Astrocyte of the cerebellum (primary cell): ENCODE data around the gene CP.

Experiments
- DNase-seq: peaks from one replicate; pipeline ENCODE4 v3.0.0-alpha.2; 2011; ENCODE audit warnings: low read depth
- H3K4me3 ChIP-seq: 2 replicates; pipeline ENCODE4 v1.5.1; 2011; ENCODE audit warnings: mild to moderate bottlenecking, low read depth, low read length, moderate library complexity
- CTCF ChIP-seq: IDR thresholded peaks from 2 replicates; pipeline ENCODE4 v1.5.1; 2012; ENCODE audit warnings: low read length, low read depth, moderate library complexity, mild to moderate bottlenecking; ENCODE audit errors: missing control alignments
- in situ Hi-C: cut with HindIII; loops from 2 replicates; pipeline ENCODE4 v1.10.0; 2017; ENCODE audit warnings: low sequenced_read_pairs

The CP gene

GRCh38 chr3:149153402-149153801 is 68.2 kb downstream of the CP start:
- no peak overlapping the region for H3K4me3 ChIP-seq
- no peak for TF ChIP-seq CTCF
- no peak for DNase-seq
- in situ Hi-C loops: no loop called here

- no peak for TF ChIP-seq CTCF
- in situ Hi-C loops: no loop called here
- no peak overlapping the region for H3K4me3 ChIP-seq
- DNase-seq: peak; percentile 73
Observed at GRCh38 chr3:149152420-149152819, 69.2 kb downstream of the CP start.

- in situ Hi-C loops: no loop called here
- peak; percentile 41 for DNase-seq
- no peak overlapping the region for H3K4me3 ChIP-seq
- no peak for TF ChIP-seq CTCF
Observed at GRCh38 chr3:149151843-149152242, 69.8 kb downstream of the CP start.

- in situ Hi-C loops: no loop called here
- TF ChIP-seq CTCF: no peak
- no peak overlapping the region for H3K4me3 ChIP-seq
- no peak for DNase-seq
Observed at GRCh38 chr3:149150436-149150835, 71.2 kb downstream of the CP start.

GRCh38 chr3:149145974-149146373 is 75.7 kb downstream of the CP start:
- no peak for DNase-seq
- H3K4me3 ChIP-seq: no peak overlapping the region
- in situ Hi-C loops: no loop called here
- TF ChIP-seq CTCF: no peak

GRCh38 chr3:149145356-149145755 is 76.3 kb downstream of the CP start:
- DNase-seq: no peak
- H3K4me3 ChIP-seq: no peak overlapping the region
- no peak for TF ChIP-seq CTCF
- in situ Hi-C loops: no loop called here

- TF ChIP-seq CTCF: no peak
- in situ Hi-C loops: no loop called here
- no peak overlapping the region for H3K4me3 ChIP-seq
- DNase-seq: no peak
Observed at GRCh38 chr3:149142682-149143081, 78.9 kb downstream of the CP start.
